ENCODE results near the gene MKLN1. TPM values are rescaled to one million over a fixed set of nuclear protein-coding genes. Genes with fewer than 3 reads are reported as not detected.

Gene MKLN1
- polyA plus RNA-seq, 1 of the 3 experiments (the other 2 are of a cell fraction), result 11.0 TPM

GRCh38 chr7:131289051-131289450 is 38.6 kb upstream of the MKLN1 start:
- 97% methylated on average over 5 of the region's 5 CpGs for WGBS (ENCODE audit: low lambda C conversion rate)
- no peaks in the 10 kb centered on the region for H3F3A ChIP-seq (replicated peaks; ENCODE audit: insufficient read depth)
- no peak overlapping the region for H2AFZ ChIP-seq (ENCODE audit: low read depth)
- no peaks in the 10 kb centered on the region for H3K36me3 ChIP-seq (replicated peaks in 1 of 2; ENCODE audit: control insufficient read depth in 1 of 2, insufficient read depth in 2 of 2, low read length in 1 of 2)
- POLR2A ChIA-PET, result no interaction called here
- H3K79me2 ChIP-seq (ENCODE audit: insufficient read depth), result no peaks in the 10 kb centered on the region
- TF ChIP-seq CHD2 (IDR thresholded peaks at IDR 0.05; ENCODE audit: low read length, partially characterized antibody), result no peak
- no peak for TF ChIP-seq ELF1 (IDR thresholded peaks at IDR 0.05)
- no peak for TF ChIP-seq NRF1 (IDR thresholded peaks at IDR 0.05; ENCODE audit: low read depth, low read length)
- no peak for TF ChIP-seq RFX5 (IDR thresholded peaks at IDR 0.05; ENCODE audit: low read length)
- TF ChIP-seq, protein P1, sequence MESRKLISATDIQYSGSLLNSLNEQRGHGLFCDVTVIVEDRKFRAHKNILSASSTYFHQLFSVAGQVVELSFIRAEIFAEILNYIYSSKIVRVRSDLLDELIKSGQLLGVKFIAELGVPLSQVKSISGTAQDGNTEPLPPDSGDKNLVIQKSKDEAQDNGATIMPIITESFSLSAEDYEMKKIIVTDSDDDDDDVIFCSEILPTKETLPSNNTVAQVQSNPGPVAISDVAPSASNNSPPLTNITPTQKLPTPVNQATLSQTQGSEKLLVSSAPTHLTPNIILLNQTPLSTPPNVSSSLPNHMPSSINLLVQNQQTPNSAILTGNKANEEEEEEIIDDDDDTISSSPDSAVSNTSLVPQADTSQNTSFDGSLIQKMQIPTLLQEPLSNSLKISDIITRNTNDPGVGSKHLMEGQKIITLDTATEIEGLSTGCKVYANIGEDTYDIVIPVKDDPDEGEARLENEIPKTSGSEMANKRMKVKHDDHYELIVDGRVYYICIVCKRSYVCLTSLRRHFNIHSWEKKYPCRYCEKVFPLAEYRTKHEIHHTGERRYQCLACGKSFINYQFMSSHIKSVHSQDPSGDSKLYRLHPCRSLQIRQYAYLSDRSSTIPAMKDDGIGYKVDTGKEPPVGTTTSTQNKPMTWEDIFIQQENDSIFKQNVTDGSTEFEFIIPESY (IDR thresholded peaks at IDR 0.05; ENCODE audit: borderline replicate concordance, low read depth), result no peak
- TF ChIP-seq RXRA (IDR thresholded peaks at IDR 0.05; ENCODE audit: borderline replicate concordance, low read depth), result no peak
- TF ChIP-seq GATA2 (CRISPR knock-in tag; IDR thresholded peaks at IDR 0.05), result no peak
- TF ChIP-seq, protein P2, sequence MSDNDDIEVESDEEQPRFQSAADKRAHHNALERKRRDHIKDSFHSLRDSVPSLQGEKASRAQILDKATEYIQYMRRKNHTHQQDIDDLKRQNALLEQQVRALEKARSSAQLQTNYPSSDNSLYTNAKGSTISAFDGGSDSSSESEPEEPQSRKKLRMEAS (IDR thresholded peaks at IDR 0.05; ENCODE audit: low read depth), result no peak
- TF ChIP-seq, protein P3, sequence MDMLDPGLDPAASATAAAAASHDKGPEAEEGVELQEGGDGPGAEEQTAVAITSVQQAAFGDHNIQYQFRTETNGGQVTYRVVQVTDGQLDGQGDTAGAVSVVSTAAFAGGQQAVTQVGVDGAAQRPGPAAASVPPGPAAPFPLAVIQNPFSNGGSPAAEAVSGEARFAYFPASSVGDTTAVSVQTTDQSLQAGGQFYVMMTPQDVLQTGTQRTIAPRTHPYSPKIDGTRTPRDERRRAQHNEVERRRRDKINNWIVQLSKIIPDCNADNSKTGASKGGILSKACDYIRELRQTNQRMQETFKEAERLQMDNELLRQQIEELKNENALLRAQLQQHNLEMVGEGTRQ (IDR thresholded peaks at IDR 0.05; ENCODE audit: borderline replicate concordance, low read depth, low read length), result no peak
- TF ChIP-seq TAF1 (IDR thresholded peaks at IDR 0.05; ENCODE audit: borderline replicate concordance, low read depth, low read length), result no peak
- no peak for TF ChIP-seq PBX3 (IDR thresholded peaks at IDR 0.05)
- TF ChIP-seq IRF3 (IDR thresholded peaks at IDR 0.05; ENCODE audit: low read depth, low read length), result no peak
- no peak for TF ChIP-seq SMC3 (IDR thresholded peaks at IDR 0.05; ENCODE audit: low read depth, low read length)
- TF ChIP-seq EZH2phosphoT487 (IDR thresholded peaks at IDR 0.05; ENCODE audit: borderline replicate concordance, low read depth), result no peak
- no peak for TF ChIP-seq EP300 (IDR thresholded peaks at IDR 0.05; ENCODE audit: borderline replicate concordance in 1 of 2, low read depth in 1 of 2, low read length in 1 of 2)
- no peak for TF ChIP-seq RAD21 (IDR thresholded peaks at IDR 0.05; ENCODE audit: low read length)
- no peak overlapping the region for H3K9ac ChIP-seq
- no peak overlapping the region for H3K27ac ChIP-seq (ENCODE audit: low read depth in 2 of 2, low read length in 1 of 2)
- no peak overlapping the region for H3K4me2 ChIP-seq
- H3K9me3 ChIP-seq, result no peaks in the 10 kb centered on the region
- no peaks in the 10 kb centered on the region for H3K27me3 ChIP-seq (ENCODE audit: insufficient read depth)
- no peaks in the 10 kb centered on the region for H4K20me1 ChIP-seq (ENCODE audit: insufficient read depth)
- H3K4me3 ChIP-seq (ENCODE audit: low read depth in 2 of 2, low read length in 1 of 2), result no peak overlapping the region
- H3K9me2 ChIP-seq, result no peaks in the 10 kb centered on the region
- DNase-seq, result no peak
- H3K4me1 ChIP-seq (ENCODE audit: control insufficient read depth in 1 of 2, insufficient read depth in 2 of 2, low read depth in 1 of 2, low read length in 1 of 2), result no peaks in the 10 kb centered on the region; a peak in 1 of 4 replicates
- CTCF ChIA-PET, result interaction anchor here (1.2 kb wide), 1 partner anchor 46 kb away, joined by 3 read pairs; no protein-coding TSS in a partner anchor

Data from SK-N-SH (cell line).